Right renal cortex interstitium (tissue), 3 donors: Measurements from ENCODE around the gene CHIC2. TPM values are rescaled to one million over a fixed set of nuclear protein-coding genes. Genes with fewer than 3 reads are reported as not detected.

ENCODE experiments used
- polyA plus RNA-seq, 3 donors: library from polyadenylated mRNA; unstranded; fragments of 120-200 nt; gene quantifications; one replicate each; pipeline ENCODE4 v1.2.1, GENCODE V29; 2013; ENCODE audit not compliant: insufficient read length in 3 of 3

Gene CHIC2
- polyA plus RNA-seq, 3 donors = 35.0 to 39.6 (median 39.3) TPM

Other genes starting within 250 kb of the CHIC2 start
- not detected for gene GSX2, start 35.6 kb upstream of the CHIC2 start, polyA plus RNA-seq
- gene PDGFRA, start 164.7 kb upstream of the CHIC2 start, polyA plus RNA-seq = 100 to 1,000 TPM; 170 to 192 (median 184) TPM